ENCODE data around the gene BCL3. TPM values are rescaled to one million over a fixed set of nuclear protein-coding genes. Genes with fewer than 3 reads are reported as not detected.

The BCL3 gene
- total RNA-seq, 2 donors from 2014 or later: 1.8 to 6.2 TPM

DNA sequence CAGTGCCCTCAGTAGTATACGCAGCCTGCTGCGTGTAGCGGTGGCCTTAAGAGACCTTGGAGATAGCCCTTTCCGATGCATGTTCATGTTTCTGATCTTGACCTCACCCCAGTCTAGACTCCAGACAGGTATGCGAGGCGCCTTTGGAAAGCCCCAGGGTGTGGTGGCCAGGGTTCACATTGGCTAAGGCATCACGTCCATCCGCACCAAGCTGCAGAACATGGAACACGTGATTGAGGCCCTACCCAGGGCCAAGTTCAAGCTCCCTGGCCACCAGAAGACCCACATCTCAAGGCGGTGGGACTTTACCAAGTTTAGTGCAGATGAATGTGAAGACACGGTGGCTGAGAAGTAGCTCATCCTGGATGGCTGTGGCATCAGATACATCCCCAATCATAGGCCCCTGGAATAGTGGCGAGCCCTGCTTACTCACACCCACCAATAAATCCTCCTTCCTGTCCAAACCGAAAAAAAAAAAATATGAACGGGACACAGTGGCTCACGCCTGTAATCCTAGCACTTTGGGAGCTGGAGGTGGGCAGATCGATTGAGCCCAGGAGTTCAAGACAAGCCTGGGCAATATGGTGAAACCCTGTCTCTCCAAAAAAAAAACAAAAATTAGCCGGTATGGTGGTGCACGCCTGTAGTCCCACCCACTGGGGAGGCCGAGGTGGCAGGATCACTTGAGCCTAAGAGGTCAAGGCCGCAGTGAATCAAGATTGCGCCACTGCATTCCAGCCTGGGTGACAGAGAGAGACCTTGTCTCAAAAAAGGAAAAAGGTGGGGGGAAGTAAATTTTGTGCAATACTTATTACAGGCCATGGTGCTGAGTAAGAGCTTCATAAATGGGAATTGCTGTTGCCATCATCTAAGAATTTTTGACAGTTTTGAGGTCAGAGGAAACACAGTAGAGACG lies 16.8 kb downstream of the BCL3 start:
- H3K4me3 Mint-ChIP-seq: no peak overlapping the region
- H3K9me3 Mint-ChIP-seq: peaks cover 6% of the 10 kb centered on the region
- no peak overlapping the region for H3K27ac Mint-ChIP-seq
- no peak overlapping the region for H3K9ac ChIP-seq (ENCODE audit: extremely low read depth, low read length, poor library complexity, severe bottlenecking)
- H3K27me3 Mint-ChIP-seq (ENCODE audit: insufficient read depth): peaks cover 52% of the 10 kb centered on the region
- WGBS, 2 experiments (ENCODE audit: insufficient coverage in 1 of 2, insufficient read length in 1 of 2): 90% methylated on average over 20 to 22 of the region's 22 CpGs
- H3K9me3 ChIP-seq (ENCODE audit: control insufficient read depth, low read length): no peaks in the 10 kb centered on the region
- H3K36me3 Mint-ChIP-seq (ENCODE audit: low read depth): no peaks in the 10 kb centered on the region
- no peak overlapping the region for H3K4me3 ChIP-seq (ENCODE audit: low read length)
- no peaks in the 10 kb centered on the region for H3K4me1 ChIP-seq (ENCODE audit: control insufficient read depth, insufficient read depth, low read length)
- no peaks in the 10 kb centered on the region for H3K4me1 Mint-ChIP-seq
- no peaks in the 10 kb centered on the region for H3K36me3 ChIP-seq (ENCODE audit: control insufficient read depth, insufficient read depth, low read length)
- H3K27ac ChIP-seq (ENCODE audit: low read depth, low read length): no peak overlapping the region
- TF ChIP-seq, protein P1, sequence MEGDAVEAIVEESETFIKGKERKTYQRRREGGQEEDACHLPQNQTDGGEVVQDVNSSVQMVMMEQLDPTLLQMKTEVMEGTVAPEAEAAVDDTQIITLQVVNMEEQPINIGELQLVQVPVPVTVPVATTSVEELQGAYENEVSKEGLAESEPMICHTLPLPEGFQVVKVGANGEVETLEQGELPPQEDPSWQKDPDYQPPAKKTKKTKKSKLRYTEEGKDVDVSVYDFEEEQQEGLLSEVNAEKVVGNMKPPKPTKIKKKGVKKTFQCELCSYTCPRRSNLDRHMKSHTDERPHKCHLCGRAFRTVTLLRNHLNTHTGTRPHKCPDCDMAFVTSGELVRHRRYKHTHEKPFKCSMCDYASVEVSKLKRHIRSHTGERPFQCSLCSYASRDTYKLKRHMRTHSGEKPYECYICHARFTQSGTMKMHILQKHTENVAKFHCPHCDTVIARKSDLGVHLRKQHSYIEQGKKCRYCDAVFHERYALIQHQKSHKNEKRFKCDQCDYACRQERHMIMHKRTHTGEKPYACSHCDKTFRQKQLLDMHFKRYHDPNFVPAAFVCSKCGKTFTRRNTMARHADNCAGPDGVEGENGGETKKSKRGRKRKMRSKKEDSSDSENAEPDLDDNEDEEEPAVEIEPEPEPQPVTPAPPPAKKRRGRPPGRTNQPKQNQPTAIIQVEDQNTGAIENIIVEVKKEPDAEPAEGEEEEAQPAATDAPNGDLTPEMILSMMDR (conservative IDR thresholded peaks at IDR 0.05): no peak
- H3K27me3 ChIP-seq (ENCODE audit: control insufficient read depth, insufficient read depth, low read length, poor library complexity, severe bottlenecking): no peaks in the 10 kb centered on the region
- no peak for DNase-seq

DNA sequence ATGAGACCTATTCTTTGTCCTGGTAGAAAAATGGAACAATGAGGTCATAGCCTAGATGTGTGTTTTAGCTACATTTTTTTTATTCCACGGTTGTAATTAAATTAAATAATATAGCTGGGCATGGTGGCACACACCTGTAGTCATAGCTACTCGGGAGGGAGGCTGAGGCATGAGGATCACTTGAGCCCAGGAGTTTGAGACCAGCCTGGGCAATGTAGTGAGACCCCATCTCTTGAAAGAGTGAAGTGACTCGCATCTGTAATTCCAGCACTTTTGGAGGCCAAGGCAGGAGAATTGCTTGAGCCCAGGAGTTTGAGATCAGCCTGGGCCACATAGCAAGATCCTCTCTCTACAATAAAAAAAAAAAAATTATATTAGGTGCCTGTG lies 17.4 kb downstream of the BCL3 start:
- Mint-ChIP-seq H3K27ac (no peak overlapping the region), H3K4me1 (peaks cover 3% of the 10 kb centered on the region), H3K36me3 (ENCODE audit: low read depth) (no peaks in the 10 kb centered on the region), H3K27me3 (ENCODE audit: insufficient read depth) (peaks cover 51% of the 10 kb centered on the region), H3K9me3 (peaks cover 10% of the 10 kb centered on the region), H3K4me3 (no peak overlapping the region)
- DNase-seq: no peak
- no peaks in the 10 kb centered on the region for H3K36me3 ChIP-seq (ENCODE audit: control insufficient read depth, insufficient read depth, low read length)
- WGBS, 2 experiments (ENCODE audit: insufficient coverage in 1 of 2, insufficient read length in 1 of 2): 91 to 93% methylated on average over 3 of the region's 3 CpGs
- H3K4me3 ChIP-seq (ENCODE audit: low read length): no peak overlapping the region
- no peaks in the 10 kb centered on the region for H3K9me3 ChIP-seq (ENCODE audit: control insufficient read depth, low read length)
- TF ChIP-seq, protein P1 (conservative IDR thresholded peaks at IDR 0.05): no peak
- H3K27ac ChIP-seq (ENCODE audit: low read depth, low read length): no peak overlapping the region
- H3K4me1 ChIP-seq (ENCODE audit: control insufficient read depth, insufficient read depth, low read length): no peaks in the 10 kb centered on the region
- no peak overlapping the region for H3K9ac ChIP-seq (ENCODE audit: extremely low read depth, low read length, poor library complexity, severe bottlenecking)
- H3K27me3 ChIP-seq (ENCODE audit: control insufficient read depth, insufficient read depth, low read length, poor library complexity, severe bottlenecking): no peaks in the 10 kb centered on the region

DNA sequence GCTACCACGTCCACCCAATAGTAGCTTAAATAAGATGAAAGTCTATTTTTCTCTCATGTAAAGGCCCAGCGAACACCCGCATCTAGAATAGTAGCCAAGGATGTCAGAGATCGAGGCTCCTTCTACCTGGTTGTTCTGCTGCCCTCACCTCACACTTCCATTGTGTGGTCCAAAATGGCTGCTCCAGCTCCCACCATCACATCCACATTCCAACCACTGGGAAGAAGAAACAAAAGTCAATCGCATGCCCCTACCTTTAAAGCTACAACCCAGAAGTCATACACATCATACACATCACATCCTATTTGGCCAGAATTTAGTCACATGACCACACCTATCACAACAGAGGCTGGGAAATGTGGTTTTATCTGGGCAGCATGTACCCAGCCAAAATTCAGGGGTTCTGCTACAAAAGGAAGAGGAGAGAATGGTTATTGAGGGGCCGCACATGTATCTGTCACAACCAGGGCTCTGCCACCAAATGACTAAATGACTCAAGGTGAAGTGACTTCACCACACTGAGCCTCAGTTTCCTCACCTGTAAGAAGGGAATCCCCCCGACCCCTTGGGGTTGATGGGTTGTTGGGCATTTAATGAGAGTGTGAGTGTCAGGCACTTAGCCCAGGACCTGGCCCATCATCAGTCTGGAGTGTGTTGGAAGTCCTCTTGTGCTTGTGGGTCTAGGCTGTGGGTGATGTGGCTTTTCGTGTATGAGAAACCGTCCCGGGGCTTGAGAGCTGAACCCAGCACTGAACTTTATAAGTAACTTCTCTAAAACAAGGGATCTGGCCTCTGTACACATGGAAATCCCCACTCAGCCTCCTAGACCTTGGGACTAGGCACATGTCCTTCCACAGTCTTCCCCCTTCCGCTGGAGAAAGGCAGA lies 19.0 kb downstream of the BCL3 start:
- H3K36me3 Mint-ChIP-seq (ENCODE audit: low read depth): no peaks in the 10 kb centered on the region
- H3K4me1 Mint-ChIP-seq: peaks cover 3% of the 10 kb centered on the region
- TF ChIP-seq, protein P1 (conservative IDR thresholded peaks at IDR 0.05): no peak
- H3K27ac Mint-ChIP-seq: no peak overlapping the region
- Histone ChIP-seq H3K27me3 (ENCODE audit: control insufficient read depth, insufficient read depth, low read length, poor library complexity, severe bottlenecking) (no peaks in the 10 kb centered on the region), H3K27ac (ENCODE audit: low read depth, low read length) (no peak overlapping the region), H3K36me3 (ENCODE audit: control insufficient read depth, insufficient read depth, low read length) (no peaks in the 10 kb centered on the region), H3K9ac (ENCODE audit: extremely low read depth, low read length, poor library complexity, severe bottlenecking) (no peak overlapping the region), H3K9me3 (ENCODE audit: control insufficient read depth, low read length) (no peaks in the 10 kb centered on the region), H3K4me1 (ENCODE audit: control insufficient read depth, insufficient read depth, low read length) (no peaks in the 10 kb centered on the region), H3K4me3 (ENCODE audit: low read length) (no peak overlapping the region)
- peaks cover 10% of the 10 kb centered on the region for H3K9me3 Mint-ChIP-seq
- 87 to 91% methylated on average over 7 to 11 of the region's 11 CpGs for WGBS, 2 experiments (ENCODE audit: insufficient coverage in 1 of 2, insufficient read length in 1 of 2)
- no peak overlapping the region for H3K4me3 Mint-ChIP-seq
- peaks cover 55% of the 10 kb centered on the region for H3K27me3 Mint-ChIP-seq (ENCODE audit: insufficient read depth)
- DNase-seq: no peak

Data from endodermal cell (in vitro differentiated cells).